AG09319 (cell line): Measurements from ENCODE around the gene BLMH.

Experiments
- DNase-seq: peaks from one replicate; pipeline ENCODE4 v3.0.0-alpha.2; 2010; ENCODE audit warnings: low read depth; ENCODE audit errors: extremely low read depth
- CTCF ChIP-seq: IDR thresholded peaks from 2 replicates; pipeline ENCODE4 v1.5.1; 2011; ENCODE audit warnings: low read depth, mild to moderate bottlenecking, inconsistent platforms, low read length, moderate library complexity

Gene BLMH

GRCh38 chr17:30318155-30318554 is 26.4 kb upstream of the BLMH start:
- TF ChIP-seq CTCF: no peak
- DNase-seq: no peak

- no peak for TF ChIP-seq CTCF
- no peak for DNase-seq
These were observed 25.0 kb upstream of the BLMH start for GRCh38 chr17:30316736-30317135.

- DNase-seq: no peak
- TF ChIP-seq CTCF: no peak
These were observed 23.4 kb upstream of the BLMH start for GRCh38 chr17:30315106-30315505.

- no peak for TF ChIP-seq CTCF
- DNase-seq: no peak
These were observed 22.7 kb upstream of the BLMH start for GRCh38 chr17:30314474-30314873.

- DNase-seq: no peak
- no peak for TF ChIP-seq CTCF
These were observed 20.5 kb upstream of the BLMH start for GRCh38 chr17:30312226-30312625.

- no peak for DNase-seq
- TF ChIP-seq CTCF: no peak
These were observed 18.8 kb upstream of the BLMH start for GRCh38 chr17:30310562-30310961.

GRCh38 chr17:30309591-30309990 is 17.8 kb upstream of the BLMH start:
- no peak for TF ChIP-seq CTCF
- DNase-seq: no peak
